ENCODE data around the gene TIMM22.

The TIMM22 gene

GRCh38 chr17:1009229-1010085 is 12.5 kb downstream of the TIMM22 start:
- TF ChIP-seq SNAI2 (CRISPR knock-in tag; IDR thresholded peaks at IDR 0.05) (no peak), ZNF70 (CRISPR knock-in tag; IDR thresholded peaks at IDR 0.05) (no peak), ESRRG (CRISPR knock-in tag; IDR thresholded peaks at IDR 0.05) (no peak), BACH2 (CRISPR knock-in tag; IDR thresholded peaks at IDR 0.05; ENCODE audit: borderline replicate concordance) (no peak), ZC3H10 (CRISPR knock-in tag; IDR thresholded peaks at IDR 0.05) (no peak), ZNF8 (CRISPR knock-in tag; IDR thresholded peaks at IDR 0.05) (no peak), CSDC2 (CRISPR knock-in tag; IDR thresholded peaks at IDR 0.05) (no peak), OSR1 (CRISPR knock-in tag; IDR thresholded peaks at IDR 0.05) (no peak), TSHZ2 (CRISPR knock-in tag; IDR thresholded peaks at IDR 0.05) (no peak), ZFP3 (CRISPR knock-in tag; IDR thresholded peaks at IDR 0.05) (no peak), TOX (CRISPR knock-in tag; IDR thresholded peaks at IDR 0.05; ENCODE audit: borderline replicate concordance) (no peak), ZNF565 (CRISPR knock-in tag; conservative IDR thresholded peaks at IDR 0.05; ENCODE audit: low read depth) (no peak)
- TF ChIP-seq, protein P1, sequence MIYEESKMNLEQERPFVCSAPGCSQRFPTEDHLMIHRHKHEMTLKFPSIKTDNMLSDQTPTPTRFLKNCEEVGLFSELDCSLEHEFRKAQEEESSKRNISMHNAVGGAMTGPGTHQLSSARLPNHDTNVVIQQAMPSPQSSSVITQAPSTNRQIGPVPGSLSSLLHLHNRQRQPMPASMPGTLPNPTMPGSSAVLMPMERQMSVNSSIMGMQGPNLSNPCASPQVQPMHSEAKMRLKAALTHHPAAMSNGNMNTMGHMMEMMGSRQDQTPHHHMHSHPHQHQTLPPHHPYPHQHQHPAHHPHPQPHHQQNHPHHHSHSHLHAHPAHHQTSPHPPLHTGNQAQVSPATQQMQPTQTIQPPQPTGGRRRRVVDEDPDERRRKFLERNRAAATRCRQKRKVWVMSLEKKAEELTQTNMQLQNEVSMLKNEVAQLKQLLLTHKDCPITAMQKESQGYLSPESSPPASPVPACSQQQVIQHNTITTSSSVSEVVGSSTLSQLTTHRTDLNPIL (CRISPR knock-in tag; IDR thresholded peaks at IDR 0.05; ENCODE audit: low read depth): no peak
- ATAC-seq: no peak

GRCh38 chr17:1010086-1010450 is 13.1 kb downstream of the TIMM22 start:
- ATAC-seq: no peak
- TF ChIP-seq PPARA (CRISPR knock-in tag; IDR thresholded peaks at IDR 0.05; ENCODE audit: borderline replicate concordance) (no peak), ESRRG (CRISPR knock-in tag; IDR thresholded peaks at IDR 0.05) (no peak)

- ATAC-seq: no peak
- TF ChIP-seq ZNF70 (CRISPR knock-in tag; IDR thresholded peaks at IDR 0.05) (no peak), ZC3H10 (CRISPR knock-in tag; IDR thresholded peaks at IDR 0.05) (no peak), RARB (CRISPR knock-in tag; IDR thresholded peaks at IDR 0.05) (no peak), ESRRG (CRISPR knock-in tag; IDR thresholded peaks at IDR 0.05) (no peak), ZFP30 (CRISPR knock-in tag; IDR thresholded peaks at IDR 0.05) (no peak), ZNF565 (CRISPR knock-in tag; conservative IDR thresholded peaks at IDR 0.05; ENCODE audit: low read depth) (no peak), ARNTL (CRISPR knock-in tag; IDR thresholded peaks at IDR 0.05; ENCODE audit: borderline replicate concordance, low read depth) (no peak), PPARA (CRISPR knock-in tag; IDR thresholded peaks at IDR 0.05; ENCODE audit: borderline replicate concordance) (no peak), ISL1 (CRISPR knock-in tag; IDR thresholded peaks at IDR 0.05) (no peak), SNAI2 (CRISPR knock-in tag; IDR thresholded peaks at IDR 0.05) (no peak), ZNF8 (CRISPR knock-in tag; IDR thresholded peaks at IDR 0.05) (no peak), TOX (CRISPR knock-in tag; IDR thresholded peaks at IDR 0.05; ENCODE audit: borderline replicate concordance) (no peak), TSHZ2 (CRISPR knock-in tag; IDR thresholded peaks at IDR 0.05) (no peak), CSDC2 (CRISPR knock-in tag; IDR thresholded peaks at IDR 0.05) (no peak), ZFP3 (CRISPR knock-in tag; IDR thresholded peaks at IDR 0.05) (no peak), TCF4 (CRISPR knock-in tag; IDR thresholded peaks at IDR 0.05; ENCODE audit: borderline replicate concordance) (no peak)
- TF ChIP-seq, protein P2, sequence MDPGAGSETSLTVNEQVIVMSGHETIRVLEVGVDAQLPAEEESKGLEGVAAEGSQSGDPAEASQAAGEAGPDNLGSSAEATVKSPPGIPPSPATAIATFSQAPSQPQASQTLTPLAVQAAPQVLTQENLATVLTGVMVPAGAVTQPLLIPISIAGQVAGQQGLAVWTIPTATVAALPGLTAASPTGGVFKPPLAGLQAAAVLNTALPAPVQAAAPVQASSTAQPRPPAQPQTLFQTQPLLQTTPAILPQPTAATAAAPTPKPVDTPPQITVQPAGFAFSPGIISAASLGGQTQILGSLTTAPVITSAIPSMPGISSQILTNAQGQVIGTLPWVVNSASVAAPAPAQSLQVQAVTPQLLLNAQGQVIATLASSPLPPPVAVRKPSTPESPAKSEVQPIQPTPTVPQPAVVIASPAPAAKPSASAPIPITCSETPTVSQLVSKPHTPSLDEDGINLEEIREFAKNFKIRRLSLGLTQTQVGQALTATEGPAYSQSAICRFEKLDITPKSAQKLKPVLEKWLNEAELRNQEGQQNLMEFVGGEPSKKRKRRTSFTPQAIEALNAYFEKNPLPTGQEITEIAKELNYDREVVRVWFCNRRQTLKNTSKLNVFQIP (CRISPR knock-in tag; IDR thresholded peaks at IDR 0.05; ENCODE audit: borderline replicate concordance, low read depth): no peak
- TF ChIP-seq, protein P1 (CRISPR knock-in tag; IDR thresholded peaks at IDR 0.05; ENCODE audit: low read depth): no peak
- TF ChIP-seq, protein P3, sequence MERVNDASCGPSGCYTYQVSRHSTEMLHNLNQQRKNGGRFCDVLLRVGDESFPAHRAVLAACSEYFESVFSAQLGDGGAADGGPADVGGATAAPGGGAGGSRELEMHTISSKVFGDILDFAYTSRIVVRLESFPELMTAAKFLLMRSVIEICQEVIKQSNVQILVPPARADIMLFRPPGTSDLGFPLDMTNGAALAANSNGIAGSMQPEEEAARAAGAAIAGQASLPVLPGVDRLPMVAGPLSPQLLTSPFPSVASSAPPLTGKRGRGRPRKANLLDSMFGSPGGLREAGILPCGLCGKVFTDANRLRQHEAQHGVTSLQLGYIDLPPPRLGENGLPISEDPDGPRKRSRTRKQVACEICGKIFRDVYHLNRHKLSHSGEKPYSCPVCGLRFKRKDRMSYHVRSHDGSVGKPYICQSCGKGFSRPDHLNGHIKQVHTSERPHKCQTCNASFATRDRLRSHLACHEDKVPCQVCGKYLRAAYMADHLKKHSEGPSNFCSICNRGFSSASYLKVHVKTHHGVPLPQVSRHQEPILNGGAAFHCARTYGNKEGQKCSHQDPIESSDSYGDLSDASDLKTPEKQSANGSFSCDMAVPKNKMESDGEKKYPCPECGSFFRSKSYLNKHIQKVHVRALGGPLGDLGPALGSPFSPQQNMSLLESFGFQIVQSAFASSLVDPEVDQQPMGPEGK (CRISPR knock-in tag; IDR thresholded peaks at IDR 0.05; ENCODE audit: borderline replicate concordance): no peak
Observed at GRCh38 chr17:1010586-1010985, 13.7 kb downstream of the TIMM22 start.
